Measurements from ENCODE around the gene ELOF1.
A peak's percentile ranks its signal among the peaks of the same experiment; 100 is the strongest.

ELOF1 gene

DNA sequence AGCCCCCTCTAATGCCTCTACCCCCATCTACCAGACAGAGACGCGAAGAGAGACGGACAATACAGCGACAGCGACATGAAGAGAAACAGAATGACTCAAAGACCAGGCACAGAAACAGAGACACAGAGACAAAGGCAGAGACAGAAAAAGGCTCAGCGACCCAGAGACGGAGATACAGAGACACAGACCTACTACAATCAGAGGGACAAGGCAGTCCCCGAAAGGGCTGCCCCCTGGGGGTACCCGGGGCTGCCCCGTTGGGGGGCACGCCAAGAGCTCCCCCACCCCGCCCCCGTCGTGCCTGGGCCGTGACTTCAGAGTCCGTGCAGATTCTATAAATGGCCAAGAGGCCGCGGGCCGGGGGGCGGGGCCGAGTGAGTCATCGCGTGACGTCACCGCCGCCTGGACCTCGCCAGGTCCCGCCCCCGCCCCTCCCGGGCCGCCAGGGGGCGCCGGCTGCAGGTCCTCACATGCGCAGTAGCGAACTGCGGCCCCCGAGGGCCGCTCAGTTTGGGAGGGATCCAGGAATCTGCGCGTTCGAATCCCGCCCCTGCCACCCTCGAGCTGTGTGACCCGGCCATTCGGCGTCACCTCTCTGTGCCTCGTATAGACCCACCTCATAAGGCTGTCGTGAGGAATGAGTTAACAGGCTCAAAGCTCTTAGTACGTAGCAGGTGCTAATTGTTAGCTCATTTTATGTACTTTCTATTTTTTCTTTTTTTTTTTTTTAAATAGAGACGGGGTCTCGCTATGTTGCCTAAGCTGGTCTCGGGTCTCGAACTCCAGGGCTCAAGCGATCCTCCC lies 23.0 kb downstream of the ELOF1 start:
- DNase-seq (ENCODE audit: low read depth in 2 of 2), result peak; percentile 72 to 90

DNA sequence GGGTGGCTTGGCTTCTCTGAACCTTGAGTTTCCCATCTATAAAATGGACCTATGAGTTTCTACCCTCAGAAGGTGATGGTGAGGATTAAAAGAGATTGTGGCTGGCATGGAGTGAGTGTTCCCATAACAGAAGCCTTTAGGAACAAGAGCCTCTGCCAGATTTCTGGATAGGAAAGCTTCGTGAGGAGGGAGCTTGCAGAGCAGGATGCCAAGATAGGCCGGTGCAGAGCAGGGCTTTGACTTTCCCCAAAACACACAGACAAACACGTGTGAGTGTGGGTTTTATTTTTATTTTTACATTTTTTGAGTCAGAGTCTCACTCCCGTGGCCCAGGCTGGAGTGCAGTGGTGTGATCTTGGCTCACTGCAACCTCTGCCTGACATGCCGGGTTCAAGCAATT lies 24.1 kb downstream of the ELOF1 start:
- DNase-seq (ENCODE audit: low read depth in 2 of 2), result no peak

GRCh38 chr19:11534538-11534937 lies 24.5 kb downstream of the ELOF1 start:
- DNase-seq (ENCODE audit: low read depth in 2 of 2), result no peak

- peak in 1 of 2 donors; percentile 22 for DNase-seq (ENCODE audit: low read depth in 2 of 2)
Measured at GRCh38 chr19:11530432-11530831, 28.6 kb downstream of the ELOF1 start.

DNA sequence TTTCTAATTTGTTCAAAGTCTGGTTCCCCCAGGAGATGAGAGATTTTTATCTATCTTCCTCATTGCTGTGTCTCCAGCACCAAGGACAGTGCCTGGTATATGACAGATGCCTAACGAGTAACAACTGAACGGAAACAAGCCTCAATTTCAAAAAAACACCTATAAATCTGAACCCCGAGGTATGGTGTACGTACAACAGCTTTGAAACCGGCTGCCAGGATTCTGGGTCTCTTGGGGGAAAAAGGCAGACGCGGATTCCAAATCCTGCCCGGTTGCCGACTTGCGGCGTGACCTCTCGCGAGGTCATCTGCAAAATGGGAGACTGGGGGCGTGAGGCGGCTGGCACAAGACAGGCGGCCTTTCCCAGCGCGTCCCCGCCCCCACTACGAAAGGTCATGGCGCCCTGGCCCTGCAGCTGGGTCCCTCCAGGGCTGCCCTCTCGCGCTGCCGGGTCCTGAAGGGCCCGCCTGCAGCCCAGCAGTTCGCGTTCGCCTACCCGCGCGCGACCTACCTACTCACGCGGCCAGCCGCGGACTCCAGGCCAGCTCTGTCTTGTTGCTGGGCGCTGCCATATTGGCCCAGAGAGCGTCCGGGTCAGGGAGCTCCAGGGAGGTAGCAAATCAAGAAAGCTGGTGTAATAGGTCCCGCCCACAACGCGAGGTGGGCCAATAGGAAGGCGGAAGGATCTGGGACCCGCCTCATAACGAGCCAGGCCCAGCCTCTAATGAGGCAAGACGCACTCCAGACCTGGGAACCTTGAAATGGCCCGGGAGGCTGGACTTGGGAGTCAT lies 30.3 kb downstream of the ELOF1 start, which contains the start of gene ECSIT:
Gene ECSIT, minus strand, starts transcription at position 584 of the 791 bp plus-strand sequence. CDS start 9,964 bp downstream, outside the sequence.
- DNase-seq (ENCODE audit: low read depth in 2 of 2), result peak; percentile 81 to 86

GRCh38 chr19:11519138-11519537 lies 39.9 kb downstream of the ELOF1 start:
- no peak for DNase-seq (ENCODE audit: low read depth in 2 of 2)

DNA sequence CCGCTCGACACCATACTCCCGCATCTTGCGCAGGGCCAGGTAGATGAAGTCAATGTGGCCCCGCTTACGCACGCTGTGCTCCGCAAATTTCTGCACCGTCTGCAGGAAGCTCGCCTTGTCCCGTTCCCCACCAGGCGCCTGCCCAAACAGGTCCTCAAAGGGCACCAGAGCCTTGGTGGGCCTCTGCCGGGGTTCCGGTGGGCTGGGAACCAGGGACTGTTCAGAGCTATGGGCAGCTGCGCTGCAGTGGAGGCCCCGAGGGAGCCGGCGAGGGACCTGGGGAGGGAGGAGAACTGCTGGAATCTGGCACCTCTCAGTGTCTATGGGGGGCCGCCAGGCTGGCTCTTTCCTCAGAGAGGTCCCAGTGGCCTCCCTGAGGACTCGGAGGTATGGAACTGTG lies 45.1 kb downstream of the ELOF1 start:
- DNase-seq (ENCODE audit: low read depth in 2 of 2), result no peak

DNA sequence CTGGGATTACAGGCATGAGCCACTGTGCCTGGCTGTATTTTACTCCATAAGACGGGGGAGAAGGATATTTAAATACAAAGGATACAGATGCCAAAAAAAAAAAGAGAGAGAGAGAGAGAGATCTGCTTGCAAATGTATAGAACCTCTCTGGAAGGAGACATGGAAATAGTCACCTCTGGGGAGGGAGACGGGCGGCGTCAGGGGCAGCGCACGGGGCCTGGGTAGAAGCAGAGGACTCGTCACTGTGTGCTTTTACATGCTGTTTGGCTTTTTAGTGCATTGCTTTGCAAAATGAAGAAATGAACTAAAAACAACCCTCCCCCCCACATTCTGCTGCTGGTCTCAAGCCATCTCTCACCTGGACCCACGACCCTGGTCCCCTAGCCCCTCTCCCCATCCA lies 48.6 kb downstream of the ELOF1 start:
- DNase-seq (ENCODE audit: low read depth in 2 of 2), result no peak

GRCh38 chr19:11507370-11508078 lies 51.5 kb downstream of the ELOF1 start:
- DNase-seq (ENCODE audit: low read depth in 2 of 2), result no peak

- no peak for DNase-seq (ENCODE audit: low read depth in 2 of 2)
Measured at GRCh38 chr19:11506967-11507366, 52.1 kb downstream of the ELOF1 start.

DNA sequence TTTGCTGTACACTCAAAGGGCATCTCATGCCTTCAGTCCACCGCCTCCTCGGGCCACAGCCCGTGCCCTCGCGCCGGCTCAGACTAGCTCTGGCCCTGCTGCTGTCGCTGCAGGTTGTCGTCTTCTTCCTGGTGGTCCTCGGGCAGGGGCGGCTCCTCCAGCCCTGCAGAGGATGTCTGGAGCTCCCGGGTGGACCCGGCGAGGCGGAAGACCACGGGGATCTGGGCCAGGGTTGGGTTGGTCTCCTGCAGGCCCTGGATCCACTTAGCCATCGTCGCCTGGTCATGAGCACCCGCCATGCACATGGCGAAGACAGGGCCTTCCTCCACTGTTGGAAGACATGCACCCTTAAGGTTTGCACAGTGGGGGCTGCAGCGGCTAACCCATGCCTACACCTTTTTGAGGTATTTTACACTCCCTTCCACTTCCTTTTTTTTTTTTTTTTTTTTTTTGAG lies 52.9 kb downstream of the ELOF1 start:
- no peak for DNase-seq (ENCODE audit: low read depth in 2 of 2)

DNA sequence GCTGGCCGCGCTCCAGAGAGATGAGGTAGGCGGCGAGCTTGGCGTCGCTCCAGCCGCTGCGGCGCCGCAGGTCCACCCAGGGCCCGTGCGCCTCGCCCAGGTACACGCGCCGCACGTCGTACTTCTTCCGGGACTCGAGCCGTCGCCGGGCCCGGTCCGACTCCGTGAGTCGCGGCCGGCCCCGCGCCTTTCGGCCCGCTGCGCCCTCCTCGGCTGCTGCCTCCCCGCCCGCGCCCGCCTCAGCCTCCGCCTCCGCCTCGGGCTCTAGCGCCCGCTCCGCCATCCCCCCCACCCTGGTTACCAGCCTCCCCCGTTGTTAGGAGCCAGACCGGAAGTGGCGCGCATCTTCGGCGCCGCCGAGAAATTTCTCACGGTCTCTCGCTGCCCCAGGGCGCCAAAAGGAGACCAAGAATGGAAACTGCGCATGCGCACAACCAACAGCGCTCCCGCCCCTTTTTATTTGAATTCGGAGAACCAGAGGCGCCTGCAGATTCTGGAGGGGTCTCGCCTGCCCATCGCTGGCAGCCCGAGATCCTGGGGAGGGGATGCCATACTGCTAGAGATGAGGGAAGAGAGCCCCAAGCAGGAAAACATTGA lies 53.4 kb downstream of the ELOF1 start, which contains the start of gene ZNF653:
Gene ZNF653, minus strand, starts transcription at position 336 of the 597 bp plus-strand sequence. Its CDS starts 53 bp downstream, at position 283.
- peak; percentile 88 to 95 for DNase-seq (ENCODE audit: low read depth in 2 of 2)

GRCh38 chr19:11505032-11505503 lies 54.0 kb downstream of the ELOF1 start:
- DNase-seq (ENCODE audit: low read depth in 2 of 2), result peak; percentile 94 to 97

- no peak for DNase-seq (ENCODE audit: low read depth in 2 of 2)
Measured at GRCh38 chr19:11504502-11505031, 54.5 kb downstream of the ELOF1 start.
